Stimulated activated CD8-positive, alpha-beta memory T cell treated with anti-CD3 and anti-CD28 coated beads, Interleukin-12 subunit alpha, Interleukin-12 subunit beta, amount 100 ng/mL, for 24 hours (primary cell): ENCODE measurements around the gene AGTRAP.

Experiments
- DNase-seq: peaks from one replicate; pipeline ENCODE4 v3.0.0-alpha.2; 2020; ENCODE audit errors: extremely low read depth

The AGTRAP gene

DNA sequence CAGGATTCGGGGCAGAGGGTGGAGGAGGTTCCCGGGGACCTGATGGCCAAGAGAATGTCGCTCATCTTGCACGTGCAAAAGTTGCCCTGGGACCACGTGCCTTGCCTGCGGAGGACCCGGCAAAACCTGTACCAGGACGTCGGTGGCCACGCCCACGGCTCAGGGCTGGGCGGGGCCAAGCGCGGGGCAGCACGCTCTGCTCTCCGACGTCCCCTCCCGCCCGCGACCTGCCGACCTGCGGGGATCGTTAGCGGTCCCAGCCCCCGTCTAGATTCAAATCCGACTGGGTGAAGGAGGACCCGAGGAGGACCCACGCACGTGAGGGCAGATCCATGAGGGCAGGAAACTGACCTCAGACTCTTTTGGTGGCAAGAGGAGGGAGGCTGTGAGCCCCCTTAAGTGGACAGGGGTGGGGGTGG is 26.1 kb downstream of the AGTRAP start, which contains the start of gene C1orf167:
Gene C1orf167 (plus strand): TSS at position 206 of the 419 bp plus-strand sequence. CDS start 2,208 bp downstream, outside the sequence.
- no peak for DNase-seq

- DNase-seq = no peak
These were observed 28.2 kb downstream of the AGTRAP start for GRCh38 chr1:11764115-11764514.

DNA sequence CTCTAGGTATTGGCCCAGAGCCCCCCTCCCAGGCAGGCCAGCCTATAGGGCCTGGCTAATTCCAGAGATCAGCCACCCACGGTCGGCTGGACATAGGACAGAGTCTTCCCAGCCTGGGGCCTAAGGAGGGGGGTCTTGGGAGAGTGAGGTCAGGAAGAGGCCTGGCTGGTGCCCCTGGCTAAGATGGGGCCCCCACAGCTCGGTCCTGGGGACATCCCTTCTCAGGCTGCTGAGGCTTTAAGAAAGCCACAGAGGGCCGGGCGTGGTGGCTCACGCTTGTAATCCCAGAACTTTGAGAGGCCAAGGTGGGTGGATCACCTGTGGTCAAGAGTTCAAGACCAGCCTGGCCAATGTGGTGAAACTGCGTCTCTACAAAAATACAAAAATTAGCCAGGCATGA is 28.6 kb downstream of the AGTRAP start:
- no peak for DNase-seq

DNA sequence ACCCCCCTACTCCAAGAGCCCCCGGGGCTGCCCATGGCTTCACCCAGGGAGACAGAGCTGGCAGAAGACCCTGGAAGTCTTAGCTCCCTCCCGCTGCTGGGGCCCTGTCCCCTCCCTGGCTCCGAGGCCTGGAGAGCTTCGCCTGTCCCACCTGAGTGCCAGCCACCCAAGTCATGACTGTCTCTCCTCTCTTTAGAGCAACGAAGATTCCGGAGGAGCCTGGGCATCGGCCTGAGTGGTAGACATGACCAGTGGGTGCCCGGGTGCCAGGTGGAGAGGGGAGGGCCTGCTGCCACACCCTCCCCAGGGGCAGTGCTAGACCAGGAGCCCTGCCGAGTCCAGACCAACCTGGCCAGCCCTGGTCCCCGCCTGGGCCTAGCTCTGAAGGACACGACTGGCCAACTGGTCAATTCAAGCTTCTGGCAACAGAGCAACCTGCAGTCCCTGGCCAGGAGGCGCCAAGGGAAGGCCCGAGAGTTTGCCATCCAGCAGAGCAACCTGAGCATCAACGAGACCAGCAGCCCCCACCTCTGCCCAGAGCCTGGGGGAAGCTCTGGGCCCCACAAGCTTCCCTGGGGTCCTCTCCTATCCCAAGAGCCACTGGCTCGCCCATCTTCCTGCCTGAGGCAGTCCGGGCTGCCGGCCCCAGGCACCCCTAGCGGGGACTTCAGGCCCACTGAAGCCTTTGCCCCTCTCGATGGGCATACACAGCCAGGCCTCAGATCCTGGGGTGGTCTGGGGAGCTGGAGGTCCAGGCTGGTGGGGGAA is 29.9 kb downstream of the AGTRAP start:
- no peak for DNase-seq

GRCh38 chr1:11766429-11766776 is 30.5 kb downstream of the AGTRAP start:
- no peak for DNase-seq

- DNase-seq = no peak
These were observed 32.2 kb downstream of the AGTRAP start for GRCh38 chr1:11767922-11768704.

GRCh38 chr1:11768821-11769220 is 32.9 kb downstream of the AGTRAP start:
- no peak for DNase-seq

- DNase-seq = no peak
These were observed 33.3 kb downstream of the AGTRAP start for GRCh38 chr1:11769274-11769673.

GRCh38 chr1:11770011-11770410 is 34.1 kb downstream of the AGTRAP start:
- no peak for DNase-seq

GRCh38 chr1:11771481-11772043 is 35.6 kb downstream of the AGTRAP start:
- no peak for DNase-seq

GRCh38 chr1:11772458-11772857 is 36.5 kb downstream of the AGTRAP start:
- DNase-seq = no peak

DNA sequence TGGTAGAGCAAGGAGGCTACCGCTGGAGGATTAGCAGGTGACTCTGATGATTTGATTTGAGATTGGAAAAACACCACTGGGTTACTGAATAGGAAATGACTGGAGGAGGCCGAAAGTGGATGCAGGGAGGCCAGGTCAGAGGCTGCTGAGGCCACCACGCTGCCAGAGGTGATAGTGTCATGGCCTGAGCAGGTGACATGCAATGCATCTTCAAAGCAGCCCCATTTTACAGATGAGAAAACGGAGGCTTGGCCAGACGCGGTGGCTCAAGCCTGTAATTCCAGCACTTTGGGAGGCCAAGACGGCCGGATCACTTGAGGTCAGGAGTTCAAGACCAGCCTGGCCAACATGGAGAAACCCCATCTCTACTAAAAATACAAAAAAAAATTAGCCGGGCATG is 38.8 kb downstream of the AGTRAP start:
- DNase-seq = no peak

DNA sequence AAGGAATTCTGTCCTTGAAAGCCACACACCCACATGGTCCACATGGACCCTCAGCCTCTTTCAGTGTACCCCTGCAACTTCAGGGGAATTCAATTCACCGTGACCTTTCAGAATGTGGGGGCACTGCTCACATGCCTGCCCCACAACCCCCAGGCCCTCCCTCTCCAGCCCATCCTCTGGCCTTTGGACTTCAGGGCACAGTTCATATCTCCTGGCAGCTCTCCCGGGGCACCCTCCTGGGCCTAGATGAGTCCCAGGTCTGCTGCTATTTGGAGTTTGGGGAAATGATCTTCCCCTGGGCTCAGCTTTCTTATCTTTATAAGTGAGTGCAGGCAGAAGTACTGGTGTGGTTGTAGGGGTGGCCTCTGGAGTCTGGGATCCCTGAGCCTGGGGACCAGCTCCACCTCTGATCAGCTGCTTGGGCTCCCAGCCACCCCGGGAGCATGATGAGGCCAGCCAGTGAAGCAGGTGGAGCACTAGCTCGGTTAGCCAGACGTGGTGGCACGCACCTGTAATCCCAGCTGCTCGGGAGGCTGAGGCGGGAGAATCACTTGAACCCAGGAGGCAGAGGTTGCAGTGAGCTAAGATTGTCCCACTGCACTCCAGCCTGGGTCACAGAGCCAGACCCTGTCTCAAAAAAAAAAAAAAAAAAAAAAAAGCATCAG is 41.9 kb downstream of the AGTRAP start:
- no peak for DNase-seq

DNA sequence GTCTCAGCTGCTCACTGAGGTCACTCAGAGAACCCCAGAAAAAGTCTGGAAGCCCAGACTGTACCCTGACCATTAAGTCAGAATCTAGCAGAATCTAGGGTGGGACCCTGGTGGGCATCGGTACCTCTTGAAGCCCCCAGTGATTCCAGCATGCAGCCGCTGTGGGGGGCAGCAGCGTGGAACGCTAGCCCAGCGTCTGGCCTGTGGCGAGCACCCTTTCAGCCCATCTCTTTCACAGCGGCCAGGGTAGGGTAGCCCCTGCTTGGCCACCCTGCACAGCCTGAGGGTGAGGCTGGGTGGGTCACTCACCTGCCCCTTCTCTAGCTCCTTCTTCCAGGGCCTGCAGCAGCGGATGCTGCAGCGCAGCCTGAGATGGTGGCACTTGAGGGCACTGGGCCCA is 42.4 kb downstream of the AGTRAP start:
- no peak for DNase-seq

DNA sequence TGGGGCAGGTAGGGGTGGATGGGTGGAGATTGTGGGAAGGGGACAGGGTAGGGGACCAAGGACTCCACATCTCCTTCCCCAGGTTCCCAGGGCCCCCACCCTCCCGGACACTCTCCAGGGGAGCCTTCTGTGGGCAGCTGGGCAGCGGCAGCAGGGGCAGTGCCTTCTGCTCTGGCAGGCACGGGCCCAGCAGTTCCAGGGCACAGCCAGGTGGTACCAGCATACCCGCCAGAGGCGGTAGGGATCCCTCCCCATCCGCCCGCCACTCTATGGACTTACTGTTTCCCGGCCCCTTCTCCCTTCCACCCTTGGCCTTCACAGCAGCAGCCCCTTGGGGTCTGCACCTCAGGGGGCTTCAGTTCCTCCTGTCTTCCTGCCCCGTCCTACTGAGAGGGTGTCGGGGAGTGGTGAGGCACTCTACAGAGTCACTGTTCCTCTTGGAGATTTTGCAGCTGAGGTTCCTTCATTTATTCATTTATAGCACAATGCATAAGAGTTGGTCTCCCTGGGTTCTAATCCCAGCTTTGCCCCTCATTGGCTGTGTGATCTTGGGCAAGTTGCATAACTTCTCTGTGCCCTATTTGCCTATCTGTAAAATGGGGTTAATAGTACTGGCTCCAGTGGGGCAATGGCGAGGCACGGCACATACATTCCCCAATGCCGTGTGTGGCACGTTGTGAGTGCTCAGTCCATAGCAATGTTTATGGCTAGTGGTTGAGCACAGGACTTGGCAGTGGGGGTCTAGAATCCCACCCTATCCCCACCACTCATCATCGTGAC is 43.1 kb downstream of the AGTRAP start:
- DNase-seq = no peak

DNA sequence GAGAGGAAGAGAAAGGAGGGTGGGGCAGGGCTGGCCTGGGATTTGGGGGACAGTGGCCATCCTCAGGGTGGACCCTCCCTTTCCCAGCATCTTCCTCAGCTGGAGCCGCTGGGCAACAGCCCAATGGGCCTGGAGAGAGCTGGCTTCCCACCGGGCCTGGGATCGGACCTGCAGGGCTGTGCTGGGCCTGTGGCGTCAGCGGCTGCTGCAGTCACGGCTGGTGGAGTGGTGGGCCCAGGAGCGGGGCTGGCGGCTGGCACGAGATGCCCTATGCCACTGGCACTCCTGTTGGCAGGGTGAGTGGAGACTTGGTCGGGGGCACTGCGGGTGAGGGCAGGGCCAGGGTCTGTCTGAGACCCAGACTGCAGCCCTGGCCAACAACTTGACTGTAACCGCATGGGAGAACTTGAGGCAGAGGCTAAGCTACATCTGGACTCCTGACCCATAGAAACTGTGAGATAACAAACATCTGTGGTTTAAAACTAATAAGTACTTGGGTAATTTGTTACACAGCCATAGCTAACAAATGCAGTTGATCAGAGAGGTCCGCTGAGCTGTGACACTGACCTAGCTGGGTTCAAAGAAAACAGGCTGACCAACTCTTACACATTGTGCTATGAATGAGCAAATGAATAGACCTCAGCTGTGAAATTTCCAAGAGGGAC is 43.9 kb downstream of the AGTRAP start:
- no peak for DNase-seq

- no peak for DNase-seq
These were observed 44.6 kb downstream of the AGTRAP start for GRCh38 chr1:11780380-11781147.

GRCh38 chr1:11781297-11781696 is 45.4 kb downstream of the AGTRAP start:
- no peak for DNase-seq

DNA sequence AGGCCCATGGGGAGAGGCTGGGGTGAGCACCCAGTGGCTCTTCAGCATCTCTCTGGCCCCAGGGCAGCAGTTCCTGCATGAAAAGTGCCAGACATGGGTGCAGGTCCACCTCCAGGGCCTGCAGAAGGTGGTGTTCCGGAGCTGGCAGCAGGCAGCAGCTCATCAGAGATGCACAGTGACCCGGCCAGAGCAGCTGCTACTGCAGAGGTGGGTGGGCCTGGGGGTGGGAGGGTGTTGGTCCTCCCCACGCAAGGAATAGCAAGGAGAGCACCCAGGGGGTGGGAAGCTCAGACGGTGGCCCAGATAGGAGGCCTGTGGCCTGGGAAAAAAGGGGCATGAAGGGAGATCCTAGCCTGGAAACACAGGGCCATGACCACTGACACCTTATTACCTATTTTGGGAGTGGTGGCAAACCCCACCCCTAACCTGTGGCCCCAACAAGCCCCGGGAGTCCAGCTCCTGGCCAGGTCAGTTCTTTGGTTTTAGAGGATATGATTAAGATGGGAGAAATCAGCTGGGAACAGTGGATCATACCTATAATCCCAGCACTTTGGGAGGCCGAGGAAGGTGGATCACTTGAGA is 46.3 kb downstream of the AGTRAP start:
- DNase-seq = no peak

GRCh38 chr1:11783556-11783955 is 47.6 kb downstream of the AGTRAP start:
- no peak for DNase-seq
